ENCODE data around the gene KDM4B. TPM values are rescaled to one million over a fixed set of nuclear protein-coding genes. Genes with fewer than 3 reads are reported as not detected.

The KDM4B gene
- total and polyA plus RNA-seq, 10 of the 15 experiments (the other 5 are each of a cell fraction or from before 2014, with no cell fraction given) = 0.47 to 49.6 (median 16.2) TPM

- ATAC-seq (no peak), DNase-seq (ENCODE audit: low read depth, low spot score) (no peak), FAIRE-seq (no peak)
- Histone ChIP-seq H3K4me1 (ENCODE audit: control insufficient read depth, insufficient read depth, low read length) (no peaks in the 10 kb centered on the region), H3K79me2 (ENCODE audit: control insufficient read depth, insufficient read depth, low read length) (no peaks in the 10 kb centered on the region), H3K4me3 (no peak overlapping the region), H3K4me2 (ENCODE audit: control insufficient read depth, insufficient read depth) (no peak overlapping the region), H3K27me3 (replicated peaks in 1 of 2; ENCODE audit: control insufficient read depth in 2 of 2, insufficient read depth in 2 of 2, low read length in 1 of 2) (no peaks in the 10 kb centered on the region), H4K20me1 (ENCODE audit: control insufficient read depth, insufficient read depth) (no peaks in the 10 kb centered on the region), H3K36me3 (ENCODE audit: control insufficient read depth in 2 of 2, insufficient read depth in 2 of 2, low read length in 1 of 2) (peaks cover 3 to 7% of the 10 kb centered on the region in 2 experiments; a peak in 3 of 4 replicates), H3K9me3 (replicated peaks; ENCODE audit: control insufficient read depth, insufficient read depth, low read length) (no peaks in the 10 kb centered on the region), H3K27ac (ENCODE audit: control insufficient read depth, insufficient read depth) (no peak overlapping the region), H3K9ac (ENCODE audit: control insufficient read depth, insufficient read depth, low read length) (no peak overlapping the region), H2AFZ (ENCODE audit: control insufficient read depth, low read depth, low read length) (no peak overlapping the region)
- no TSS peak for BruUV-seq (replicated peaks)
- in situ Hi-C loops (cut with MboI) = no loop called here
- no peak for TF ChIP-seq SKIL (IDR thresholded peaks at IDR 0.05; ENCODE audit: low read depth, poor library complexity, severe bottlenecking)
- no peak for TF ChIP-seq NKRF (conservative IDR thresholded peaks at IDR 0.05)
- no peak for TF ChIP-seq MLLT1 (IDR thresholded peaks at IDR 0.05)
- TF ChIP-seq RAD51 (IDR thresholded peaks at IDR 0.05) = no peak
- no peak for TF ChIP-seq CEBPZ (IDR thresholded peaks at IDR 0.05; ENCODE audit: low read depth, low read length)
- TF ChIP-seq ZSCAN29 (IDR thresholded peaks at IDR 0.05) = no peak
- WGBS (ENCODE audit: insufficient coverage, insufficient replicate concordance, low lambda C conversion rate, missing lambda C conversion rate) = 93% methylated on average over 19 of the region's 19 CpGs
- intact Hi-C loops (cut with micrococcal nuclease; ENCODE audit: unreplicated experiment) = no loop called here
- ChIA-PET CTCF (no interaction called here), SMC1A (ENCODE audit: uncharacterized antibody, unreplicated experiment) (no interaction called here), RAD21 (ENCODE audit: unreplicated experiment) (no interaction called here), POLR2A (no interaction called here)
Observed at GRCh38 chr19:5106971-5107370, 138.1 kb downstream of the KDM4B start.

Data from GM12878 (cell line).